ENCODE results near the gene CFAP210. TPM values are rescaled to one million over a fixed set of nuclear protein-coding genes. Genes with fewer than 3 reads are reported as not detected.

CFAP210 gene
- total RNA-seq, 1 donor from 2014 or later = not detected

DNA sequence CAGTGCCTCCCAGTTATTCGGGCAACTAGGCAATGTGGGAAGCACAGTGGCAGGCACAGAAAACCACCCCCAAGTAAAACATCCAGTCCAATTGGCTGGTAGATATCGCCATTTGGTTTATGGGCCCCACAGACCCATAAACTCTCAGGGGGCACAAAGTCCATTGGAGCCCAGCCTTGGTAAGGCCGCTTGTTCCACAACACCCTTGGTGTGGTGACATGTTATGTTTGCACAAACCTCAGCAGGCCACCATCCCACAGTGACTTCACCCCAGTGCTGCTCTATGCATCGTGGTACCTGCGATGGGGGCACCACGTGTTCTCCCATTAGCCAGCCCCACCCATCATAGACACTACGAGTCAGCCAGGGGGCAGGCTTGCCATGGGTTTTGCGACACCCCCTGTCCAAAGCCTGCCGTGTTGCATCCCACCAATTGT is 18.6 kb upstream of the CFAP210 start:
- TF ChIP-seq, protein P1, sequence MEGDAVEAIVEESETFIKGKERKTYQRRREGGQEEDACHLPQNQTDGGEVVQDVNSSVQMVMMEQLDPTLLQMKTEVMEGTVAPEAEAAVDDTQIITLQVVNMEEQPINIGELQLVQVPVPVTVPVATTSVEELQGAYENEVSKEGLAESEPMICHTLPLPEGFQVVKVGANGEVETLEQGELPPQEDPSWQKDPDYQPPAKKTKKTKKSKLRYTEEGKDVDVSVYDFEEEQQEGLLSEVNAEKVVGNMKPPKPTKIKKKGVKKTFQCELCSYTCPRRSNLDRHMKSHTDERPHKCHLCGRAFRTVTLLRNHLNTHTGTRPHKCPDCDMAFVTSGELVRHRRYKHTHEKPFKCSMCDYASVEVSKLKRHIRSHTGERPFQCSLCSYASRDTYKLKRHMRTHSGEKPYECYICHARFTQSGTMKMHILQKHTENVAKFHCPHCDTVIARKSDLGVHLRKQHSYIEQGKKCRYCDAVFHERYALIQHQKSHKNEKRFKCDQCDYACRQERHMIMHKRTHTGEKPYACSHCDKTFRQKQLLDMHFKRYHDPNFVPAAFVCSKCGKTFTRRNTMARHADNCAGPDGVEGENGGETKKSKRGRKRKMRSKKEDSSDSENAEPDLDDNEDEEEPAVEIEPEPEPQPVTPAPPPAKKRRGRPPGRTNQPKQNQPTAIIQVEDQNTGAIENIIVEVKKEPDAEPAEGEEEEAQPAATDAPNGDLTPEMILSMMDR (IDR thresholded peaks at IDR 0.05) = no peak
- Mint-ChIP-seq H3K27me3 (ENCODE audit: low read depth) (no peaks in the 10 kb centered on the region), H3K4me3 (ENCODE audit: unreplicated experiment) (no peak overlapping the region), H3K27ac (ENCODE audit: unreplicated experiment) (no peak overlapping the region), H3K4me1 (ENCODE audit: low read depth) (peaks cover 12% of the 10 kb centered on the region), H3K9me3 (ENCODE audit: low read depth) (no peaks in the 10 kb centered on the region), H3K36me3 (ENCODE audit: low read depth) (no peaks in the 10 kb centered on the region)
- DNase-seq (ENCODE audit: low spot score) = no peak

DNA sequence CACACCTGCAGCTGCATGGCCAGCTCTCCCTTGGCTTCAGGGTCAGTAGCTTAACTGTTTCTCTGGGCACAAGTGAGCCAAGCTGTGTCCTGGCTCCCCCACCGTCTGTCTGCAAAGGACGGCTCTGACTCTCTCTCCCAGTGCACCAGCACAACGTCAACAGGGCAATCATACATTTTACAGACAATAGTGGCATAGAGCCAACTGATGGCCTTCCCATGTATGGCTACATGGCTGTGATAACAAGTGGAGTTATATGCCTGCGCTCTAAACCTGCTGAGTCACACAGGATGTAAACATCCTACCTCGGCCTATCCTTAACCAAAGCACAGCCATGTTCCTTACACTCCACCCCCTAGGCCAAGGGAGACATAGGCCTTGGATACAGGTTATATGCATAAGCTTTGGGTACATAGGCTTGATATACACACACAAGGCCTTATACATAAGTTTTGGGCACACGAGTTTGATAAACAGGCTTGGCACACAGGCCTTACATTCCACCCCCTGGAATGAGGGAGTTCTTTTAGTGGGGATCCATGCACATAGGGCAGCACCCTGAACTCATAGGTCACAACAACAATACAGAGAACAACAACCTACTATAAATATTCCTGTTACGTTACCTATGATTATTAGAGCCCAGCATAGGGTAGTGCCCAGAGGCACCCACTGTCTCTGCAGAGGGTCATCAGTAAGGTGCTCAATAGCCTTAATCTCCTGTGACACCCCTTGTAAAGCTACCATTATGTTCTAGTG is 17.7 kb upstream of the CFAP210 start:
- TF ChIP-seq, protein P1 (IDR thresholded peaks at IDR 0.05) = no peak
- no peaks in the 10 kb centered on the region for H3K27me3 Mint-ChIP-seq (ENCODE audit: low read depth)
- H3K27ac Mint-ChIP-seq (ENCODE audit: unreplicated experiment) = no peak overlapping the region
- no peaks in the 10 kb centered on the region for H3K9me3 Mint-ChIP-seq (ENCODE audit: low read depth)
- H3K4me1 Mint-ChIP-seq (ENCODE audit: low read depth) = peaks cover 12% of the 10 kb centered on the region
- no peak overlapping the region for H3K4me3 Mint-ChIP-seq (ENCODE audit: unreplicated experiment)
- H3K36me3 Mint-ChIP-seq (ENCODE audit: low read depth) = no peaks in the 10 kb centered on the region
- DNase-seq (ENCODE audit: low spot score) = no peak

DNA sequence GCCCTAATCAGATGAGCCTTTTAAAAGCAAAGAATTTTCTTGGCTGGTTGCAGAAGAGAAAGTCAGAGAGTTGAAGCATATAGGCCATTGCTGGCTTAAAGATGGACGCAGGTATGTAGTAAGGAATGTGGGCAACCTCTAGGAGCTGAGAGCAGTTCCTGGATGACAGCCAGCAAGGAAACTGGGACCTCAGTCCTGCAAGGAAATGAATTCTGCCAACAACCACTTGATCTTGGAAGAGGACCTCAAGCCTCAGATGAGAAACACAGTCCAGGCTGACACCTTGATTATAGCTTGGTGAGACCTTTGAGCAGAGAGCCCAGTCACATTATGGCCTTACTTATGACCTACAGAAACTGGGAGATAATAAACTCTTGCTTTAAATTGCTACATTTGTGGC is 15.8 kb upstream of the CFAP210 start:
- Mint-ChIP-seq H3K36me3 (ENCODE audit: low read depth) (no peaks in the 10 kb centered on the region), H3K9me3 (ENCODE audit: low read depth) (no peaks in the 10 kb centered on the region), H3K27ac (ENCODE audit: unreplicated experiment) (no peak overlapping the region), H3K4me1 (ENCODE audit: low read depth) (peaks cover under 1% of the 10 kb centered on the region), H3K27me3 (ENCODE audit: low read depth) (no peaks in the 10 kb centered on the region), H3K4me3 (ENCODE audit: unreplicated experiment) (no peak overlapping the region)
- TF ChIP-seq, protein P1 (IDR thresholded peaks at IDR 0.05) = no peak
- no peak for DNase-seq (ENCODE audit: low spot score)

DNA sequence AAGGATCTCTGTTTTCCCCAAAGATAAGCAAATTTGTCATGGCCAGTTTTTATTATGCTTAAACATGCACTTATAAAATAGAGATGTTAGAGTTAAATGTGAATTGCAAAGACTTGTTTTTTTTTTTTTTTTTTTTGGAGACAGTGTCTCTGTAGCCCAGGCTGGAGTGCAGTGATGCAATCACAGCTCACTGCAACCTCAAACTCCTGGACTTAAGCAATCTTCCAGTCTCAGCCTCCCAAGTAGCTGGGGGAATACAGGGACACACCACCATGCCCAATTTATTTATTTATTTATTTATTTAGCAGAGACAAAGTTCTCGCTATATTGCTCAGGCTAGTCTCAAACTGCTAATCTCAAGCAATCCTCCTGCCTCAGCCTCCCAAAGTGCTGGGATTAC is 15.1 kb upstream of the CFAP210 start:
- no peaks in the 10 kb centered on the region for H3K27me3 Mint-ChIP-seq (ENCODE audit: low read depth)
- H3K27ac Mint-ChIP-seq (ENCODE audit: unreplicated experiment) = no peak overlapping the region
- H3K9me3 Mint-ChIP-seq (ENCODE audit: low read depth) = no peaks in the 10 kb centered on the region
- H3K4me1 Mint-ChIP-seq (ENCODE audit: low read depth) = no peaks in the 10 kb centered on the region
- no peak for DNase-seq (ENCODE audit: low spot score)
- TF ChIP-seq, protein P1 (IDR thresholded peaks at IDR 0.05) = no peak
- no peak overlapping the region for H3K4me3 Mint-ChIP-seq (ENCODE audit: unreplicated experiment)
- H3K36me3 Mint-ChIP-seq (ENCODE audit: low read depth) = no peaks in the 10 kb centered on the region

DNA sequence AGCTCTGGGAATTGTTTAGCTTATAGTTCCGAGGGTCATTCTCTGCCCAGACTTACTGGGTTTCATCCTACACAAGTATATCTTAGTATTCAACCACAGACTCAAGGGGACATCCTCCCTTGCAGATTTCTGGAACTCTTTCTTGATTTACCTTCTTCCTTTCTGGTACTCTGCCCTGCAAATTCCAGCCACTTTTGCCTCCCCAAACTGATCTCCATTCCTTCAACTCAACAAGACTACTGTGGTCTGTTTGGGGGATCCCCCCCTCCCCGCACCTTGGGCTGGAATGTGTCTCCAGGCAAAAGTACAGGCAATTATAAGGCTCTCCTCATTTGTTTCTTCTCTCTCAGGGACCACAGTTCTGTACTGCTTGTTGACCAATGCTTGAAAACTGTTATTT is 13.4 kb upstream of the CFAP210 start:
- TF ChIP-seq, protein P1 (IDR thresholded peaks at IDR 0.05) = no peak
- Mint-ChIP-seq H3K36me3 (ENCODE audit: low read depth) (no peaks in the 10 kb centered on the region), H3K27me3 (ENCODE audit: low read depth) (no peaks in the 10 kb centered on the region), H3K4me1 (ENCODE audit: low read depth) (no peaks in the 10 kb centered on the region), H3K27ac (ENCODE audit: unreplicated experiment) (no peak overlapping the region), H3K4me3 (ENCODE audit: unreplicated experiment) (no peak overlapping the region), H3K9me3 (ENCODE audit: low read depth) (no peaks in the 10 kb centered on the region)
- DNase-seq (ENCODE audit: low spot score) = no peak
